SU-DHL-6 (cell line): ENCODE results near the gene GOLGA7B.

Experiments used
- CTCF ChIP-seq: fragments of 200-600 bp; sonication (generic); IDR thresholded peaks from one replicate; pipeline ENCODE4 v1.5.1; 2017; ENCODE audit warnings: antibody characterized with exemption, mild to moderate bottlenecking, low read length, moderate library complexity; ENCODE audit not compliant: insufficient read depth, poor library complexity, severe bottlenecking
- EZH2phosphoT487 ChIP-seq: fragments of 200-600 bp; sonication (generic), shearing (Covaris generic); conservative IDR thresholded peaks from 2 replicates; pipeline ENCODE4 v1.6.1; 2018; ENCODE audit warnings: mild to moderate bottlenecking, antibody characterized with exemption, low read length, moderate library complexity, mixed read lengths

GRCh38 chr10:97904576-97904975 lies 54.9 kb downstream of the GOLGA7B start:
- TF ChIP-seq CTCF (no peak), EZH2phosphoT487 (no peak)
